ENCODE measurements around the gene GSX1.
"Not testable (repeated sequence)": the region's sequence is repeated elsewhere in the genome, so short reads cannot be mapped to it uniquely, and the experiment has no call there.

The GSX1 gene

DNA sequence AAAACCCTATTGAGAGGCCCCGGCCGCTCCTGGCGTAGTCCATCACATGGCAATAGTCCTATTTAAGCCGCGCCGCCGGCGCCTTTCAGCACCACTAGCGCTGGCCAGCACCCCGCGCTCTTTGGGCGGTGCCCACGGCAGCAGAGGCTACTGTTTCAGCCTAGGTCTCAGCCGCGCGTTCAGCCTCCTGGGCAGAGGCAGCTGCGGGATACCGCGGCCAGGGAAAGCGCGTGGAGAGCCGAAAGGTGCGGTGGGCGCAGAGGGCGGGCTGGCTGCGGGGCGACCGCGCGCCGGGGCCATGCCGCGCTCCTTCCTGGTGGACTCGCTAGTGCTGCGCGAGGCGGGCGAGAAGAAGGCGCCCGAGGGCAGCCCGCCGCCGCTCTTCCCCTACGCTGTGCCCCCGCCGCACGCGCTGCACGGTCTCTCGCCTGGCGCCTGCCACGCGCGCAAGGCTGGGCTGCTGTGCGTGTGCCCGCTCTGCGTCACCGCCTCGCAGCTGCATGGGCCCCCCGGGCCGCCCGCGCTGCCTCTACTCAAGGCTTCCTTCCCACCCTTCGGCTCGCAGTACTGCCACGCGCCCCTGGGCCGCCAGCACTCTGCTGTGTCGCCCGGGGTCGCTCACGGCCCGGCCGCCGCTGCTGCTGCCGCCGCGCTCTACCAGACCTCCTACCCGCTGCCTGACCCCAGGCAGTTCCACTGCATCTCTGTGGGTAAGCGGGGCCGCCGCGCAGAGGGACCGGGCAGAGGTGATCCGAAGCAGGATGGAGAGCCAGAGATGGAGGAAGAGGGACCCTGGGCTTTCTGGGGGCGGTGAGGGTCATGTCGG is at the start of gene GSX1:
GSX1 (plus strand) TSS at position 91 of the 826 bp plus-strand sequence; CDS start at position 299, 208 bp downstream.
- DNase-seq (ENCODE audit: low spot score), result peak; percentile 29

DNA sequence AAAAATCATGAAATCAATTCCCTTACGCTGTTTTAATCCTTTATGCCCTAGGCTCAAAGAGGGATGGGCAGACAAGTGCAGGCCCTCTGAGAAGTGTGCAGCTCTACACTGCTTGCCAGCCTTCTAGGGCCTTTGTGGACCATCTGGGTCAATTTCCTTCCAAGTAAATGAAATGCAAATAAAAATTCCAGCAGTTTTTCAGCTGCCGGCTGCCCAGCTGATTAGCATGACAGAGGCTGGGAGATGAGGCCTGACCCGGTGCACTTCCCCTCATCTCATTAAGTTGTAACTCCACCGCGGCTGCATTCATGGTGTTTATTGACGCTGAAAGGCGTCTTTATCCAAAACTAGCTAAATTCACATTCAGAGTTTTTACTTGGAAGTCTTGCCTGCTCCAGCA is 47.5 kb upstream of the GSX1 start:
- peak; percentile 3 for DNase-seq (ENCODE audit: low spot score)

DNA sequence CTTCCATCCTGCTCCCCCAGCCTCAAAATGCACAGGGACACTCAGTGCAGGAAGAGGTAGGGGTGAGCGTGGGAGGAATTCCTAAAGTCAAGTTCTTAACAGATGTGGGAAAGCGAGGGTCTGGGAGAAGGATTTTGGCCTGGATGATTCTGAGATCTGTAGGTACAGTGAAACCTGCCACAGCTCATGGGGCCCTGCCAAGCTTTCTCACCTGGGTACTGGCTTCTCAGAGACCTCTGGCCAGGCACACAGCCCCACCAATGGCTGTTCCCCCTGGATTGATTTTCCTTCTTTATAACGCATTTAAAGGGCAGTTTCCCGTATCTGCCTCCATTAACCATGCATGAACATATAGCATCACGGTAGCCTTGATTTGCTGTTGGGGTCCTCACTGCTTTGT is 47.0 kb upstream of the GSX1 start:
- no peak for DNase-seq (ENCODE audit: low spot score)

DNA sequence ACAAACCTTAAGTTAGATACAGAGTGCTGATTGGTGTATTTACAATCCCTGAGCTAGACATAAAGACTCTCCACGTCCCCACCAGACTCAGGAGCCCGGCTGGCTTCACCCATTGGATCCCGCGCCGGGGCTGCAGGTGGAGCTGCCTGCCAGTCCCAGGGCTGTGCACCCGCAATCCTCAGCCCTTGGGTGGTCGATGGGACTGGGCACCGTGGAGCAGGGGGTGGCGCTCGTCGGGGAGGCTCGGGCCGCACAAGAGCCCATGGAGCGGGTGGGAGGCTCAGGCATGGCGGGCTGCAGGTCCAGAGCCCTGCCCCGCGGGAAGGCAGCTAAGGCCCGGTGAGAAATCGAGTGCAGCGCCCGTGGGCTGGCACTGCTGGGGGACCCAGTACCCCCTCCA is 44.1 kb upstream of the GSX1 start:
- DNase-seq (ENCODE audit: low spot score), result not testable (repeated sequence)

DNA sequence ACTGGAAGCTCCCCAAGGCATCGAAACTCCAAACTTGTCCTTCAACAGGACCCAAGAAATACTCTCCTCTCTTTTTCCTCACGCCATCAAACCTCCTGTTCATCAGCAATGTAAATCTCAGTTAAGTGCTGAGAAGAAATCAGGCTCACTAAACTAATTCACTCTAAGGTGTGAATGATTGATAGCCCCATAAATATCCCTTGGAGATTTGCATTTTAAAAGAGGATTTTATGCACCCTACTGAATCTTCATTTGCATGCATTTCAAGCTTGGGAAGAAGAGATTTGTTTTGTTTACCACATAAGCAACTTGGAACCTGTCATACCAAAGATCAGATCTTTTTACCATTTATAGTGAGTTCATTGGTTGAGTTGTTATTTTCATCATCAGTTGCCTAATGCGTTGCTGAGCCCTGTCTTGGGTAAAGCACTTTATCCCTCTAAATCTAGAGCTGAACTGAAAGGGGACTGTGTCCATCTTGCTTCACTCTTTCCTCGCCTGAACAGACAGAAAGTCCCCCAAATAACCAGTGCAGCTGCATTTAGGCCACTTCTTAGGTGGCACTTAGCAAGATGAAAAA is 40.2 kb upstream of the GSX1 start:
- DNase-seq (ENCODE audit: low spot score), result no peak

DNA sequence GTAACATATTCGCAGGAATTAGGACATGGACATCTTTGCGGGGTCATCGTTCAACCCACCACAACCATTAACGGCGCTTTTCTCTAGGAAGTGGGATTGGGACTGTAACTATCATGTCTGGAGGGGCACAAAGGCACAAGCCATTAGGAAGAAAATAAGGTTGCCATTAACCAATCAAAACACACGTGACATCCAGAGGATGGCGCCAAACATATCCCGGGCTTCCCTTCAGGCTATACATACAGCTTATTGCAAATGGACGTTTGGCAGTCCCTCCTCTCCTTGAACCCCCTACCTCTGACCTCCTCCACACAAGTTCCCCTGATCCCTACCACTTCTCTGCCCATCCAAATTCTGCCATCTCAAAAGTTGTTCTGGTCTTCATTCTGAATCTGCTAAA is 26.6 kb upstream of the GSX1 start:
- DNase-seq (ENCODE audit: low spot score), result no peak

DNA sequence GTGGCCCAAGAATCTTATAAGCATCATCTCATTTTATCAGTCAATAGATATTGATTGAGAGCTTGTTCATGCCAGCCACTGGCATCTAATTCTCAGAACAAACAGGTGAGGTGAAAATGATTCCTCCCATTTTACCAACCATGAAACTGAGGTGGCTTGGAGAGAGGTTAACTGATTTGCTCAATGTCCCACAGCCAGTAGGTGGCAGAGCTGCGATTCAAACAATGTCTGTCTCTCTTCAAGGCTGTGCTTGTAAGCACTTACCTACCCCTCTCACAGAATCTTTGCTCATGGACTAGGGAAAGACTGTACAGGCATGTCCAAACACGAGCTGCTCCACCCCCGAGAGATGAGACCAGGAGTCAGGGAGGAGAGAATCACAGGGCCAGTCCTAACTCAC is 21.5 kb upstream of the GSX1 start:
- DNase-seq (ENCODE audit: low spot score), result no peak

DNA sequence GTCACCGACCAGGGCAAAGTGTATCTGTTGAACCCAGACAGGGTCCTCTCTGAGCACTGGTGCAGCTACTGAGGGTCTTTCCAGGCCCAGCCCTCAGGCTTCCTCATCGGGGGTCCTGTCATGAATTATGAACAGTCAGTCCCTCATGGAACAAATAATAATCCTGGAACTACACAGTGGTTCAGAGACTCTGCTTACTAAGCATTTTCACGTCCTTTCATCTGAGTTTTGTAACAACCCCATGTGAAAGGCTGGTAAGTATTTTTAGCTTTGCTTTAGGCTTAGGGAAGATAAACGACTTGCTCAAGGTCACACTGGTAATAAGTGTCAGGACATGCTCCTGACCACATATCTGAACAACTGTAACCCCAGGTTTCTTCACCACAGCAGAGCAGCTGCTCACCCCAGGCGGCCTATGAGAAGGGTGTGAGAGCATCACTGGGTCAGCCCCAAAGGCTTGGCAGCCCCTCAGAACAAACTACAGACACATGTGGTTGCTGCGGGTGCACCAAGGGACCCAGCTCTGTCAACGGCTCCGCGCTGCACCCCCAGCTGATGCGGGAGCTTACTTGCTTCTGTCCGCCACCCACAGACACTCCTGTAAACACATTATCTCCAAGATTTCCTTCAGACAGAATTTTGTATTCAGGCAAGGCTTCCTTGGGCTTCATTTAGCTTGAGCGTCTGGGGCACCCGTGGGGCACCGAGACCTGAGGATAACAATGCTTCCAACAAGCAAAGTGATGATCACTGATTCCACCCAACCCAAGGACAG is 19.4 kb upstream of the GSX1 start:
- no peak for DNase-seq (ENCODE audit: low spot score)

DNA sequence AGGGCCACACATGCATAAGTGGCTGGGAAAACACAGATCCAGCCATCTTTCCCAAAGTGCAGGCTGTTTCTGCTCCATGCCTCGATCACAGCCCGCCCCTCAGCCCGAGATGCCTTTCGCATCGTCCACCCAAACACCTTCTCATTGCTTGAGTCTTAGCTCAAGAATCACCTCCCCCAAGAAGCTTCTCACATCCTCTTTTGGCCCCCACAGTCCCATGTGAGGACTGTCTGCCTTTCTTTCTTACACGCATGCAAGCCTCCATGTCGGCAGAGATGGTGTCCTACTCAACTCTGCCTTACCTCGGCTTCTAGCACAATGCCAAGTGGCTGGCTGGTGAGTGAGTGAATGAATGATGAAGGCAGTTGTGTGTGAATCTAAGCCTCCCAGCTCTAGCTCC is 18.1 kb upstream of the GSX1 start:
- DNase-seq (ENCODE audit: low spot score), result no peak

DNA sequence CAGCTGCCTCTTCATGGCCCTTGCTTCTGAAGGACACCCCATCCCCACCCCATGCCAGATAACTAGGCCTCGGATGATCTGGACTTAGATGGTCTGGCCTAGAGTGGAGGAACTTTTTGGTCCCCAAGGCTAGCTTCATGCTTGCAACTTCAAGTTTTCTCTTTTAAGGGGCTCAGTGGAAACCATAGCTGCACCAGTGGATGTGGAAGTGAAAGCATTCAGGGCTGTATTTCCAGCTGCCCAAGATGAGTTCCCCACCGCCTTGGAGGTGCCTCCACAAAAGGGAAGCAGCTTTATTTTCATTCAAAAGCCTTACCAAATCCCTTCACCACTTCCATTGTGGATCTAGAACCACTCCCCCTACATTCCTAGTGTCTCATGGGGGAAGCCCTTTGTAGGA is 17.6 kb upstream of the GSX1 start:
- no peak for DNase-seq (ENCODE audit: low spot score)

DNA sequence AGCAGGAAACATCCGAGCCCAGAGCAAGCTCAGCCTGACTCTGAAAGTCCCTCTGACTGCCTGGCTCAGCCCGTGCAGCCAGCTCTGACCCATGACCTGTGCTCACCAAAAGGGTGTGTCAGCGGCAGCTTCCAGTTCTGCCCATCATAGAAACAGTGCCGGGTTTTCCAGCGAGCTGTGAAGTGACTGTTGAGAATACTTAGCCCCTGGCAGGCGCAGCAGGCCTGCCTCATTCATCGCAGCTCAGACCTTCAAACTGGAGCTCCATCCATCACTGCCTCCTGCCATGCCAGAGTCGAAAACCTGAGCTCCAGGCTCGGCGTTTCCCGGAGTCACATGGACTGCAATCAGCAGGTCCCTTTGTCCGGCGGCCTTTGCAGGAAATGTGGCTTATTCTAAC is 16.3 kb upstream of the GSX1 start:
- DNase-seq (ENCODE audit: low spot score), result no peak

DNA sequence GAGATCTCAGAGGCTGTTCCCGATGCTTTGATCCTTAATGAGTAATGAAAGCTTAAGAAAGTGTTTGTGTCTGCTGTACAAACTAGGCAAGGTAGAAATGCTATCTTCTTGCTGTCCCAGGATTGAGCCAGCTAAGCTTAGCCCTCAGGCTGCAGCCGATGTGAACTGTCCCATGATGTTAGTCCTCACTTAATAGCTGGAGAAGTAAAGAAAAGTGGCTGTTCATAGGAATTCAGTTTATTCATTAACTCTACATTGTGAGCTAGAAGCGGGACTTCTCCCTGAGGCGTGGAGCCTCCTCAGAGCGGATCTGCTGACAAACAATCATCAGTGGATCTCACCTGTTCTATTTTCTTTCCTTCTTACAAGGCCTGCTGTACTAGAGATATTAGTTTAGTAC is 10.1 kb upstream of the GSX1 start:
- DNase-seq (ENCODE audit: low spot score), result no peak

DNA sequence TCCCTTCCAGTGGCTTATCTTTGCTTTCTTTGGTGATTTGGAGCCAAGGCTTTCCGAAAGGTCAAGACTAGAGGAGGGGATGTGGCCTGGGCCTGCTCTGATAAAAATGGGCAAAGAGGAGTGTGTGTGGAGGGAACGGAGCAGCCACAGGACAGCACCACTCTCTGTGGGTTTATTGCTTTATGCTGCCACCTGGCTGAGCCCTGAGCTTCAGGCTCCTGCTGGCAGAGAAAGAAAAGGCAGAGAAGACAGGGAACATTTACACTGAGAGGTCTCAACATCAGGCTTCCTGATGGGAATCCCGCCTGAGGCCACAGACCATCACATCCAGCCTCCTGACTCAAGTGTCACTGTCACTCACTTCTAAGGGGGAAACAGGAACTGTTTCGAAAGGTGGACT is 9.2 kb upstream of the GSX1 start:
- no peak for DNase-seq (ENCODE audit: low spot score)

DNA sequence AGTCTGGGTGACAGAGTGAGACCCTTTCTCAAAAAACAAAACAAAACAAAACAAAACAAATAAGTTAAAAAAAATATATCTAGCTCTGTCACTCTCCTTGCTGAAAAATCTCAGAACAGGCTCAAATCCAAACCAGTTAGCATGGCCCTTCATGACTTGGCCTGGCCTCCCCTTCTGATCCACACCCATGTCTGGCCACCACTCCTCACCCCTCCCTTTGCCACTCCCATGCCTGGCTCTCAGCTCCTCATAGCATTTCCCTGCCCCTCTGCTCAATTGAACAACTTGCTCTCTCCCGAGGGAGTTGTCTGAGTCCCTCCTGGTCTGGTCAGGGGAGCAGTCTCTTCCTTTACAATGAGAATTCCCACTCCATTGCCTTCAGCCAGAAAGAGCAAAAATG is 4.0 kb upstream of the GSX1 start:
- DNase-seq (ENCODE audit: low spot score), result no peak

DNA sequence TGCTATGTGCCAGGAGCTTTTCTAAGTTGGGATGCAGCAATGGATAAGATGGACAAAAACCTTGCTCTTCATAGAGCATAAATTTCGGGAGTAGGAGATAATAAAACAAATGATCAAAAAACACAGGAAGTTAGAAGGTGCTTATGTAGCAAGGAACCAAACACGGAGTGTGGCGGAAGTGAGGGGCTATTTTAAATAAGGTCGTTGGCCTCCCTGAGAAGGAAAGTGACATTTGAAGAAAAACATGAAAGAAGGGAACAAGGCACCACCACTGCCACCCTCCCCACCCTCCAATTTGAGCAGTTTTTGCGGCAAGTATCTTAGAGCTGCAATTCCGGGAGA is 3.2 kb upstream of the GSX1 start:
- DNase-seq (ENCODE audit: low spot score), result no peak

DNA sequence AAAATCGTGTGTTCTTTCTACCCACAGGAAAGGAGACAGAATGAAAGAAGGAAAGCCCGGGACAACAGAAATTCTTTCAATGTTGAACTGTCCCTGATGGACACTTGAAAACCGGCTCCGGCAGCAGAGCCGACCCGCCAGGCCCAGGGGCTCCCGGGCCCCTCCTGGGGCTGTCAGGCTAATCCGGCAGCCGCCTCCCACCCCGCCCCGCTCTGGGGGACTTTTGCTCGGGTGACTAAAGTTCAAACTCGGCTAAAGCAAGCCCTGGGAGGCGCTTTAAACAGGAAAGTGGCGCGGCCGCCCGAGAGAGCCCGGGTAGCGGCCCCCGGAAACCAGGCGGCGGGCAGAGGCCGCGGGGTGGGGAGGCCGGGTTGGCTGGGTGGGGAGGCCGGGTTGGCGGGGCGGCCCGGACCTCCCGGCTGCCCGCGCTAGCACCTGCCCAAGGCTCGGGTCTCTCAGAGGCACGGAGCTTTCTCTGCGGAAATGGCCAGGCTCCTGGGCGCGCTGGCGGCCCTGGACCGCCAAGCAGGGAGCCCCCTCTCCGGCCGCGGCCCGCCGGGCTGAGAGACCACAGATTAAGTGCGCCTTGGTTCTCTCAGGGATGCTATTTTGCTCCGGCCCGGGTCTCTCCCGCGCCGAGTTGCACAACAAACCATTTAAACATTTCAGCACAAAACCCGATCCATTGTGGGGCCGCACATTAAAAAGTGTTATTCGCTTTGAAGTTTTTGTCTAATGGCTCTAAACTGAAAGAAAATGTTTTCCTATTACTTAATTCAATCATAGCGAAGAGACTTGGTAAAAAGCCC is 2.6 kb upstream of the GSX1 start:
- no peak for DNase-seq (ENCODE audit: low spot score)

DNA sequence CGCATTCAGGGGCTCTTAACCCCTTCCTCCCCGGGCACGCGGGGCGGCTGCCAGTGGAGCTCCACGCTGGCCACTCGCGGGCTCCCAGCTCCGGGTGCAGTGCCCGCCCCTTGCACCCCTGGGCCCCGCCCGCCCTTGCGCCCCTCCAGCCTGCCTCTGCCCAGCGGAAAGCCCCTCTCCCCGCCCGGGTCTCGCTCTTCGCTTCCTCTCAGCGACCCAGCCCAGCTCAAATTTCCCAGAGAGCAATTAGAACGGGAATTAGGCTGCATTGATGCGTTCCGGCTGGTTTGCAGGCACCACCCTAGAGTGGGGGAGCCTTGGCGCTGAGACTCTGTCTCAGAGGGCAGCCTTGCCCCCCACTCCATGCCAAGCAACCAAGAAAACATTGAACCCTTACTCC is 1.8 kb upstream of the GSX1 start:
- DNase-seq (ENCODE audit: low spot score), result no peak

DNA sequence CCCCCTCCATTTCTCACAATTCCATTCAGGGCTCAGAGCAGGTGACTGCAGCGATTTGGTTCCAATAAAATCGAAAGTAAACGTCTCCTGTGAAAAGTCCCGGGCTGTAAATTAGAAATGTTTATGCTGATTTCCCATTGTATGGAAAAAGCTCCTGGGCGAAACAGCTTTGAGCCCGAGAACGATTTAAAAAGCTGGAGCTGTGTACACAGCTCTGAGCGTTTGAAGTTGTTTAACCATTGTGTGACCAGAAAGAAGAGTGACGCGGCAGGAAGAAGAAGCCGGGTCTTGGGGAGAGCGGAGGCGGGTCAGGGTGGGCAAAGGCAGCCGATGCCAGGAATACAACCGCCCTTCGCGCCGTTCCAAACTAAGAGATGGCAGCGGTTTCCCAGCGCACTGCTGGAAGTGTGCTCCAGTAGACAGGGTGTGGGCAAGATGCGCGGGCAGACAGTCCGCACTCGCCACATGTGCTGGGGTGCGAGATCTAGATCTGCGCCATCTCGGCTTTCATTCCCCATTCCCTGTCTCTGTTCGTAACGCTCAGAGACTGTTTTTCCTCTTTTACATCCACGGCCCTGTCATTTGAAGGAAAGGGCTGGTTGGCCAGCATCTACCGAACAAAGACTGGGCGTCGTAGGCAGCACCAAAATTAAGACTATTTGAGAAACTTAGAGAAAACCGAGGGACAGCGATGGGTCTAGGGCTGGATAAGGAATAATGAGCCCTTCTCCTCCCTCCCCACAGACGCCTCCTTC is 960 bp upstream of the GSX1 start:
- no peak for DNase-seq (ENCODE audit: low spot score)

DNA sequence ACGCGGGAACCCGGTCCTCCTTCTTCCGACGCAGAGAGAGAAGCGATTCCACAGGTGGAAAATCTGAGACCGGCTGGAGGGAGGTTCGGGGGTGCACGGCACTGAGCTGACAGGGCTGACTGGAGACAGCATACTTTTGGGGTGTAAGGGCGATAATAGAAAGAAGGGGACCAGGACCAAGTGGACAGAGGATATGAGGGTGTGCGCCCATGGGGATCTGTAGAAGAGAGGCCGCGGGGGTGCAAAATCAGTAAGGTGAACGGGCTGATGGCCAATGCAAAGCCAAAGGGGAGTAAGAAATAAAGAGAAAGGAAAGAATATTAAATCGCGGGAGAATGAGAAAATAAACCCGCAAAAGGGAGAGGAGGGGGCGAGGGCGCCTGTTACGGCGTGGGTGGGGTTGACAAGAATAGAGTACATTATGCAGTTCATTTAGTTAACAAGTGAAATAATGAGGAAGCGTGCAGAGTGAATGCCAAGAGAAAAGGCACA is 336 bp upstream of the GSX1 start:
- no peak for DNase-seq (ENCODE audit: low spot score)

DNA sequence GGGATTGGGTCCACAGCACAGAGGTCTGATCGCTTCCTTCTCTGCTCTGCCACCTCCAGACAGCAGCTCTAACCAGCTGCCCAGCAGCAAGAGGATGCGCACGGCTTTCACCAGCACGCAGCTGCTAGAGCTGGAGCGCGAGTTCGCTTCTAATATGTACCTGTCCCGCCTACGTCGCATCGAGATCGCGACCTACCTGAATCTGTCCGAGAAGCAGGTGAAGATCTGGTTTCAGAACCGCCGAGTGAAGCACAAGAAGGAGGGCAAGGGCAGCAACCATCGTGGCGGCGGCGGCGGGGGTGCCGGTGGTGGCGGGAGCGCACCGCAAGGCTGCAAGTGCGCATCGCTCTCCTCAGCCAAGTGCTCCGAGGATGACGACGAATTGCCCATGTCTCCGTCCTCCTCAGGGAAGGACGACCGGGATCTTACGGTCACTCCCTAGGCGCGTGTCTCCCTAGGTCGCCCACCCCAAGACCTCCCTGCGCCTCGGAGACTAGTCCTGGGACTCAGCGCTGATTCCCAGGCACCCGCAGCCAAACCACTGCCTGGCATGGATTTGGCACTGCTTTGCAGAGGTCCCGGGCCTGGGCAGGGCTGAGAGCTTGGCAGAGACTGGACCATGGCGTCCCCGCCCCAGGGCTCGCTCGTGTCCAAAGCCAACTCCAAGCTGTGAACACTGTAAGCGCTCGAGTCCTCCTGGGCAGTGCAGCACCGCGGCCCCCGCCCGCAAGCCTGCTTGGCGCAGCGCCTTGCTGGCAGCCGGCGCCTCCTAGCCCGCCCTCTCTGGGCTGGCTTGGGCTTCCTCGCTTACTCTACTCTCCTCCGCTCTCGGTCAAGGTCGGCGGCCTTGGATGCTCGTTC is 1.5 kb downstream of the GSX1 start:
- no peak for DNase-seq (ENCODE audit: low spot score)

DNA sequence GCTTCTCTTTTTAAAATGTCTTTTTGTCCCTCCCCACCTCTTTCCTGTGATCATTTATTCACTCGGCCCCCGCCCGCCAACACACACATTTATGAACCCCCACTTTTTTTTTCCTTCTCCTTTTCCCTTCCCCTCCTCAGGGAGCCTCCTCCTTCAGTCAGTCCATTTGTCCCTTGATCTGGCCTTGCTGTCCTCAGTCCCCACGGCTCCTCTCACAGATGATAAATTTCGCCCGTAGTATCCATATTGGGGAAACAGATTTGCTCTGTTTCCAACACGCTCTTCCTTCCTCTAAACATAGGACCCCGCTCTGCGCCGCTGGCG is 2.0 kb downstream of the GSX1 start:
- DNase-seq (ENCODE audit: low spot score), result no peak

All from putamen (tissue), 1 donor.